K562 (cell line): ENCODE measurements around the gene PIMREG.

Experiments
- CHD1 ChIP-seq: fragments of 200-600 bp; sonication (generic); IDR thresholded peaks from one replicate; pipeline ENCODE4 v1.6.1; 2012; ENCODE audit warnings: mild to moderate bottlenecking, moderate library complexity, low read length, inconsistent platforms
- RAD21 ChIP-seq, 2 experiments: fragments of 250-450 bp in 1 of 2; fragments of 450-650 bp in 1 of 2; sonication (Bioruptor Pico) in 1 of 2; formaldehyde crosslinking in 1 of 2; IDR thresholded peaks in 1 of 2; conservative IDR thresholded peaks in 1 of 2; 2 replicates each; pipeline versions ENCODE4 v1.4.0 to v1.8.0; 2020 to 2022; ENCODE audit warnings: mild to moderate bottlenecking in 2 of 2, moderate library complexity in 1 of 2
- ZNF24 ChIP-seq: fragments of 450-650 bp; IDR thresholded peaks from 2 replicates; pipeline ENCODE4 v1.6.1; 2016
- ZNF780A ChIP-seq: fragments of 250-450 bp; sonication (Bioruptor Pico); IDR thresholded peaks from 2 replicates; pipeline ENCODE4 v1.5.0; 2021; ENCODE audit warnings: mild to moderate bottlenecking
- TF ChIP-seq, protein P1 (sequence below), 3 experiments: IDR thresholded peaks in 2 of 3; conservative IDR thresholded peaks in 1 of 3; 2 replicates each; pipeline ENCODE4 v1.5.1; 2011 to 2012; ENCODE audit warnings: low read length in 3 of 3, mild to moderate bottlenecking in 3 of 3, control low read depth in 2 of 3, improper control_type of control experiment in 1 of 3, inconsistent platforms in 1 of 3, low read depth in 1 of 3, mixed read lengths in 1 of 3, moderate library complexity in 1 of 3; ENCODE audit not compliant: insufficient read depth in 2 of 3
- TF ChIP-seq, protein P2 (sequence below): sonication (generic); formaldehyde crosslinking; IDR thresholded peaks from 2 replicates; pipeline ENCODE4 v1.8.0; 2022; ENCODE audit warnings: missing genetic modification reagents, mild to moderate bottlenecking, borderline replicate concordance

DNA sequence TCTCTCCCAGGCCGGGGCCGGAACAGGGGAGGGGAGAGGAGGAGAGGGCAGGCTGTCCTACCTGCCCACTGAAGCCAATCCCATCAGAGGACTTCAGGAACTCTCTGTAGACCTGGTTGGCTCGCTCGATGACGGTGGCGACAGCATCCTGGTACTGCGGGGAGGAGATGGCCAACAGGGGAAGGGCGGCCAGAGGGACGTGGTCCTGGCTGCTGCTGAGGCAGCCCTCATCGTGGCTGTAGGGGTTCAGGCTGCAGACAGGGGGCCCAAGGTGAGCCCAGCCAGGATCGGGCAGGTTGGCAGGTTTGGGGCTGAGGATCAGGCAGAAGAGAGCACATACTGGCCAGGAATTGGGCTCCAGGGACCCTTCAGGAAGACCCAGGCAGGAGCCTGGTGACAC is 34.2 kb downstream of the PIMREG start:
- no peak for TF ChIP-seq RAD21 (CRISPR knock-in tag; conservative IDR thresholded peaks at IDR 0.05 in 1 of 2, IDR thresholded peaks at IDR 0.05 in 1 of 2)
- TF ChIP-seq, protein P1, sequence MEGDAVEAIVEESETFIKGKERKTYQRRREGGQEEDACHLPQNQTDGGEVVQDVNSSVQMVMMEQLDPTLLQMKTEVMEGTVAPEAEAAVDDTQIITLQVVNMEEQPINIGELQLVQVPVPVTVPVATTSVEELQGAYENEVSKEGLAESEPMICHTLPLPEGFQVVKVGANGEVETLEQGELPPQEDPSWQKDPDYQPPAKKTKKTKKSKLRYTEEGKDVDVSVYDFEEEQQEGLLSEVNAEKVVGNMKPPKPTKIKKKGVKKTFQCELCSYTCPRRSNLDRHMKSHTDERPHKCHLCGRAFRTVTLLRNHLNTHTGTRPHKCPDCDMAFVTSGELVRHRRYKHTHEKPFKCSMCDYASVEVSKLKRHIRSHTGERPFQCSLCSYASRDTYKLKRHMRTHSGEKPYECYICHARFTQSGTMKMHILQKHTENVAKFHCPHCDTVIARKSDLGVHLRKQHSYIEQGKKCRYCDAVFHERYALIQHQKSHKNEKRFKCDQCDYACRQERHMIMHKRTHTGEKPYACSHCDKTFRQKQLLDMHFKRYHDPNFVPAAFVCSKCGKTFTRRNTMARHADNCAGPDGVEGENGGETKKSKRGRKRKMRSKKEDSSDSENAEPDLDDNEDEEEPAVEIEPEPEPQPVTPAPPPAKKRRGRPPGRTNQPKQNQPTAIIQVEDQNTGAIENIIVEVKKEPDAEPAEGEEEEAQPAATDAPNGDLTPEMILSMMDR (IDR thresholded peaks at IDR 0.05 in 2 of 3, conservative IDR thresholded peaks at IDR 0.05 in 1 of 3; ENCODE audit: insufficient read depth in 2 of 3, low read depth in 1 of 3, low read length in 3 of 3), result no peak
- TF ChIP-seq, protein P2, sequence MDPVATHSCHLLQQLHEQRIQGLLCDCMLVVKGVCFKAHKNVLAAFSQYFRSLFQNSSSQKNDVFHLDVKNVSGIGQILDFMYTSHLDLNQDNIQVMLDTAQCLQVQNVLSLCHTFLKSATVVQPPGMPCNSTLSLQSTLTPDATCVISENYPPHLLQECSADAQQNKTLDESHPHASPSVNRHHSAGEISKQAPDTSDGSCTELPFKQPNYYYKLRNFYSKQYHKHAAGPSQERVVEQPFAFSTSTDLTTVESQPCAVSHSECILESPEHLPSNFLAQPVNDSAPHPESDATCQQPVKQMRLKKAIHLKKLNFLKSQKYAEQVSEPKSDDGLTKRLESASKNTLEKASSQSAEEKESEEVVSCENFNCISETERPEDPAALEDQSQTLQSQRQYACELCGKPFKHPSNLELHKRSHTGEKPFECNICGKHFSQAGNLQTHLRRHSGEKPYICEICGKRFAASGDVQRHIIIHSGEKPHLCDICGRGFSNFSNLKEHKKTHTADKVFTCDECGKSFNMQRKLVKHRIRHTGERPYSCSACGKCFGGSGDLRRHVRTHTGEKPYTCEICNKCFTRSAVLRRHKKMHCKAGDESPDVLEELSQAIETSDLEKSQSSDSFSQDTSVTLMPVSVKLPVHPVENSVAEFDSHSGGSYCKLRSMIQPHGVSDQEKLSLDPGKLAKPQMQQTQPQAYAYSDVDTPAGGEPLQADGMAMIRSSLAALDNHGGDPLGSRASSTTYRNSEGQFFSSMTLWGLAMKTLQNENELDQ, result no peak
- no peak for TF ChIP-seq ZNF780A (CRISPR knock-in tag)
- no peak for TF ChIP-seq ZNF24
- no peak for TF ChIP-seq CHD1
